DOHH2 (cell line): ENCODE measurements around the gene TRIM34.
"Not testable (repeated sequence)": the region's sequence is repeated elsewhere in the genome, so short reads cannot be mapped to it uniquely, and the experiment has no call there.

Source experiments
- H3F3A ChIP-seq: fragments of 200-600 bp; sonication (generic), shearing (Covaris generic); 2 replicates; pipeline ENCODE4 v1.6.0; 2016; ENCODE audit warnings: antibody characterized with exemption, mild to moderate bottlenecking; ENCODE audit not compliant: control insufficient read depth, insufficient read depth
- H3K27ac ChIP-seq: fragments of 200-600 bp; sonication (generic); 2 replicates; pipeline ENCODE4 v1.5.1; 2014; ENCODE audit warnings: low read depth, mild to moderate bottlenecking, low read length, moderate library complexity
- H3K27me3 ChIP-seq: fragments of 200-600 bp; sonication (generic); 2 replicates; pipeline ENCODE4 v1.6.1; 2014; ENCODE audit warnings: mild to moderate bottlenecking, low read length, mixed read lengths; ENCODE audit not compliant: control insufficient read depth
- H3K36me3 ChIP-seq: fragments of 200-600 bp; sonication (generic); 2 replicates; pipeline ENCODE4 v1.6.1; 2014; ENCODE audit warnings: mild to moderate bottlenecking, low read length, moderate library complexity, mixed read lengths; ENCODE audit not compliant: control insufficient read depth
- H3K4me1 ChIP-seq: fragments of 200-600 bp; sonication (generic); 2 replicates; pipeline ENCODE4 v1.6.1; 2014; ENCODE audit warnings: mild to moderate bottlenecking, low read length, mixed read lengths; ENCODE audit not compliant: control insufficient read depth
- H3K4me2 ChIP-seq: fragments of 200-600 bp; sonication (generic); 2 replicates; pipeline ENCODE4 v1.6.0; 2014; ENCODE audit warnings: mild to moderate bottlenecking, low read length, moderate library complexity
- H3K4me3 ChIP-seq: fragments of 200-600 bp; sonication (generic); 2 replicates; pipeline ENCODE4 v1.5.1; 2014; ENCODE audit warnings: mild to moderate bottlenecking, low read length, mixed read lengths
- H3K79me2 ChIP-seq: fragments of 200-600 bp; sonication (generic); 2 replicates; pipeline ENCODE4 v1.6.1; 2014; ENCODE audit warnings: mild to moderate bottlenecking, low read length, mixed read lengths; ENCODE audit not compliant: control insufficient read depth
- H3K9me2 ChIP-seq: fragments of 200-600 bp; sonication (generic); replicated peaks from 2 replicates; pipeline ENCODE4 v1.6.1; 2014; ENCODE audit warnings: mild to moderate bottlenecking, low read length, mixed read lengths; ENCODE audit not compliant: control insufficient read depth
- H3K9me3 ChIP-seq: fragments of 200-600 bp; sonication (generic); 2 replicates; pipeline ENCODE4 v1.6.1; 2014; ENCODE audit warnings: antibody characterized with exemption, low read length, mixed read lengths; ENCODE audit not compliant: control insufficient read depth, insufficient read depth
- H4K20me1 ChIP-seq: fragments of 200-600 bp; sonication (generic); 2 replicates; pipeline ENCODE4 v1.6.0; 2014; ENCODE audit warnings: low read depth, mild to moderate bottlenecking, antibody characterized with exemption, low read length, moderate library complexity; ENCODE audit not compliant: control insufficient read depth, insufficient read depth
- CTCF ChIP-seq: fragments of 200-600 bp; sonication (generic); IDR thresholded peaks from one replicate; pipeline ENCODE4 v1.5.1; 2014; ENCODE audit warnings: antibody characterized with exemption, mild to moderate bottlenecking, low read depth, low read length; ENCODE audit not compliant: poor library complexity, severe bottlenecking
- EZH2phosphoT487 ChIP-seq: fragments of 200-600 bp; sonication (generic); IDR thresholded peaks from 2 replicates; pipeline ENCODE4 v1.6.1; 2017; ENCODE audit warnings: borderline replicate concordance, mild to moderate bottlenecking, antibody characterized with exemption, low read length, moderate library complexity, mixed read lengths

Gene TRIM34

DNA sequence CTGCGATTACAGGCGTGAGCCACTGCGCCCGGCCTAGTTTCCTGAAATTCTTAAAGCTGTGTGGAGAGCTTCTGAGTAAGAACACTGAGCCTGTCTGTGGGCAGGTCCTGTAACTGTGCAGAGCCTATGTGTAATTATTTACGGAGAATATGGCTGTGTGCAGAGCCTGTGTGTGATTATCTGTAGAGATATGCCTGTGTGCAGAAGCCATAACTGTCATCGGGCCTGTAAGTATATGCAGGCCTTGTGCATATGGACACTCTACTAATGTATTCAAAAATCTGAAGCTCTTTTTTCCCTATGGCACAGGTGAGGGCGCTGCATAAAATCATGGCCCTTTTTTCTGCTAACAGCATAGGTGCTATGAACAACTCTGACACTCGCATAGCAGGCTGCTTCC, 44.2 kb upstream of the TRIM34 start, which contains the start of gene OR52B6:
Gene OR52B6, plus strand, starts transcription at position 301 of the 400 bp plus-strand sequence. Its CDS starts 0 bp downstream, at position 301.
- no peaks in the 10 kb centered on the region; the same call in 1 of the 2 replicates for H3K27me3 ChIP-seq
- no peaks in the 10 kb centered on the region for H3K4me1 ChIP-seq
- TF ChIP-seq EZH2phosphoT487 (no peak), CTCF (no peak)
- H3F3A ChIP-seq, result no peaks in the 10 kb centered on the region
- no peaks in the 10 kb centered on the region for H4K20me1 ChIP-seq
- no peaks in the 10 kb centered on the region for H3K36me3 ChIP-seq
- H3K4me3 ChIP-seq, result no peak within 1 kb of the TSS
- no peak within 1 kb of the TSS for H3K27ac ChIP-seq
- H3K9me2 ChIP-seq, result no peaks in the 10 kb centered on the region
- H3K9me3 ChIP-seq, result no peaks in the 10 kb centered on the region
- no peaks in the 10 kb centered on the region for H3K79me2 ChIP-seq
- H3K4me2 ChIP-seq, result no peak within 1 kb of the TSS

- H3K9me2 ChIP-seq, result no peaks in the 10 kb centered on the region
- no peaks in the 10 kb centered on the region for H3K9me3 ChIP-seq
- H3K27ac ChIP-seq, result no peak overlapping the region
- H3K27me3 ChIP-seq, result no peaks in the 10 kb centered on the region; the same call in 1 of the 2 replicates
- no peaks in the 10 kb centered on the region for H3K79me2 ChIP-seq
- no peak overlapping the region for H3K4me3 ChIP-seq
- no peak overlapping the region for H3K4me2 ChIP-seq
- no peaks in the 10 kb centered on the region for H3K4me1 ChIP-seq
- no peaks in the 10 kb centered on the region for H3K36me3 ChIP-seq
- H4K20me1 ChIP-seq, result no peaks in the 10 kb centered on the region
- no peaks in the 10 kb centered on the region for H3F3A ChIP-seq
- no peak for TF ChIP-seq CTCF
- no peak for TF ChIP-seq EZH2phosphoT487
Observed at GRCh38 chr11:5581014-5581413, 43.8 kb upstream of the TRIM34 start.

DNA sequence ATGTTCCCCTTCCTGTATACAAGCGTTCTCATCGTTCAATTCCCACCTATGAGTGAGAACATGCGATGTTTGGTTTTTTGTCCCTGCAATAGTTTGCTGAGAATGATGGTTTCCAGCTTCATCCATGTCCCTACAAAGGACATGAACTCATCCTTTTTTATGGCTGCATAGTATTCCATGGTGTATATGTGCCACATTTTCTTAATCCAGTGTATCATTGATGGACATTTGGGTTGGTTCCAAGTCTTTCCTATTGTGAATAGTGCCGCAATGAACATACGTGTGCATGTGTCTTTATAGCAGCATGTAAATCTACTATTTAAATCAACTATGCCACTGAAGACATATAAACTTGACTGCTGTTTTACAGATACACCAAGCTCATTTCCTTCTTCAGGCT, 40.3 kb upstream of the TRIM34 start:
- H3F3A ChIP-seq, H3K27me3 ChIP-seq: not testable (repeated sequence)

DNA sequence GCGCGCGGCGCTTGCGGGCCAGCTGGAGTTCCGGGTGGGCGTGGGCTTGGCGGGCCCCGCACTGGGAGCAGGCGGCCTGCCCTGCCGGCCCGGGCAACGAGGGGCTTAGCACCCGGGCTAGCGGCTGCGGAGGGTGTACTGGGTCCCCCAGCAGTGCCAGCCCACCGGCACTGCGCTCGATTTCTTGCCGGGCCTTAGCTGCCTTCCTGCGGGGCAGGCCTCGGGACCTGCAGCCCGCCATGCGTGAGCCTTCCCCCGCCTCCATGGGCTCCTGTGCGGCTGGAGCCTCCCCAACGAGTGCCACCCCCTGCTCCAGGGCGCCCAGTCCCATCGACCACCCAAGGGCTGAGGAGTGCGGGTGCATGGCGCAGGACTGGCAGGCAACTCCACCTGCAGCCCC, 34.9 kb upstream of the TRIM34 start:
- not testable (repeated sequence) for H3F3A ChIP-seq, H3K9me2 ChIP-seq, H3K9me3 ChIP-seq, H3K27me3 ChIP-seq, H3K4me1 ChIP-seq, H3K36me3 ChIP-seq, H3K79me2 ChIP-seq, H3K27ac ChIP-seq, H3K4me3 ChIP-seq, H4K20me1 ChIP-seq, H3K4me2 ChIP-seq

More for the DNA sequence above, 40.3 kb upstream of the TRIM34 start:
- not testable (repeated sequence) for H3K4me1 ChIP-seq, H3K36me3 ChIP-seq, H4K20me1 ChIP-seq, H3K4me3 ChIP-seq, H3K4me2 ChIP-seq, H3K27ac ChIP-seq, H3K9me3 ChIP-seq, H3K79me2 ChIP-seq, H3K9me2 ChIP-seq
